Measurements from ENCODE around the gene ACVRL1. TPM values are rescaled to one million over a fixed set of nuclear protein-coding genes. Genes with fewer than 3 reads are reported as not detected.

ACVRL1 gene
- total RNA-seq, 1 donor from 2014 or later: under 0.01 TPM

DNA sequence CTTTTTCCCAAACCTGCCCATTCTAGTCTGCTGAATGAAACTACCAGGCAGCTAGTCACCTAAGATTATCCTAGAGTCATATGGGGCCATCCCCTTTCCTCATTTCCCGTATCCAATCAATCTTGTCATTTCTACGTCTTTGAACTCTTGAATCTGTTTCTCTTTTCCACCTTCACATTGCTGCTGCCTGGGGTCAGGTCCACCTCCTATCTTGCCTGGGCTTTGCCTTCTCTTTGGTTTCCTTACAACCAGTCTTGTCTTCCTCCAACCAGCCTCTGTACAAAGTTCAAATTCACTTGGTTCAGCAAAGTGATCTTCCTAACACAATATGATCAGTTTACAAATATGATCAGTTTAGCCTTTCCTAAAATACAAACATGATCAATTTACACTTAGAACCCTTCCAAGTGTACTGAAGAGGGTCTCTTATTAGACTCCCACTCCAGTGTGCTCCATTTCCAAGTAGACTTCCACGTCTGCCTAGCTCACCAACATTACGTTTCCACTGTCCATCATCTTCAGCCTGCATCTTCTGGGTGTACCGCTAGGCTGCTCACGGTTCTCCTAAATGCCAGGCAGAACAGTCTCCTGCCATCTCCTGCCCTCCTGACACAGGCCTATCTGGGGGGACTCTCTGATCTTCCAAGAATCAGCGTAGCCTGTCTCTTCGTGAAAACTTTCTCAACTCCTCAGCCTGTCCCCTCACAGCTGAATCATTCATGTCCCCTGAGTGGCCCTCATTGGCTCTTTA lies 40.1 kb downstream of the ACVRL1 start:
- FAIRE-seq: no peak
- TF ChIP-seq, protein P1, sequence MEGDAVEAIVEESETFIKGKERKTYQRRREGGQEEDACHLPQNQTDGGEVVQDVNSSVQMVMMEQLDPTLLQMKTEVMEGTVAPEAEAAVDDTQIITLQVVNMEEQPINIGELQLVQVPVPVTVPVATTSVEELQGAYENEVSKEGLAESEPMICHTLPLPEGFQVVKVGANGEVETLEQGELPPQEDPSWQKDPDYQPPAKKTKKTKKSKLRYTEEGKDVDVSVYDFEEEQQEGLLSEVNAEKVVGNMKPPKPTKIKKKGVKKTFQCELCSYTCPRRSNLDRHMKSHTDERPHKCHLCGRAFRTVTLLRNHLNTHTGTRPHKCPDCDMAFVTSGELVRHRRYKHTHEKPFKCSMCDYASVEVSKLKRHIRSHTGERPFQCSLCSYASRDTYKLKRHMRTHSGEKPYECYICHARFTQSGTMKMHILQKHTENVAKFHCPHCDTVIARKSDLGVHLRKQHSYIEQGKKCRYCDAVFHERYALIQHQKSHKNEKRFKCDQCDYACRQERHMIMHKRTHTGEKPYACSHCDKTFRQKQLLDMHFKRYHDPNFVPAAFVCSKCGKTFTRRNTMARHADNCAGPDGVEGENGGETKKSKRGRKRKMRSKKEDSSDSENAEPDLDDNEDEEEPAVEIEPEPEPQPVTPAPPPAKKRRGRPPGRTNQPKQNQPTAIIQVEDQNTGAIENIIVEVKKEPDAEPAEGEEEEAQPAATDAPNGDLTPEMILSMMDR (IDR thresholded peaks at IDR 0.05; ENCODE audit: insufficient read depth, low read length, severe bottlenecking): no peak
- no peak for DNase-seq (ENCODE audit: low read depth)
- Histone ChIP-seq H3K36me3 (ENCODE audit: control insufficient read depth, insufficient read depth, low read length) (no peaks in the 10 kb centered on the region), H3K27me3 (ENCODE audit: control insufficient read depth, insufficient read depth, low read length) (no peaks in the 10 kb centered on the region), H3K4me3 (ENCODE audit: low read depth, low read length) (no peak overlapping the region)

DNA sequence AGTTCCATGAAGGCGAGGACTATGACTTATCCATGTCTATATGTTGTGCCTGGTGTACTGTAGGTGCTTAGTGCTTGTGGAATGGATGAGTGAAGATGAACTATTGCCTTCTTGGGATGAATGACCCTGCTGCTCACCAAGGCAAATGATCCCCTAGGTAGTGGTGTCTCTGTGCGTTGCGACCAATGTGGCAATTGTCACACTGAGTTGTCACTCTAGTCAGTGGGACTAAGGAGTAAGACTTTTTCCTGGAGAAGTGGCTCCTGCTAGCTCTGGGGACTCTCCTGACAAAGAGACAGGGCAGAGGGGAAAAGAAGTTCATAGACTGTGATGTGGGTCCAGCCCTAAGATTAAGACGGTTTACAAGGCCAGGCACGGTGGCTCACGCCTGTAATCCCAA lies 40.8 kb downstream of the ACVRL1 start:
- Histone ChIP-seq H3K4me3 (ENCODE audit: low read depth, low read length) (no peak overlapping the region), H3K27me3 (ENCODE audit: control insufficient read depth, insufficient read depth, low read length) (no peaks in the 10 kb centered on the region)
- TF ChIP-seq, protein P1 (IDR thresholded peaks at IDR 0.05; ENCODE audit: insufficient read depth, low read length, severe bottlenecking): no peak

DNA sequence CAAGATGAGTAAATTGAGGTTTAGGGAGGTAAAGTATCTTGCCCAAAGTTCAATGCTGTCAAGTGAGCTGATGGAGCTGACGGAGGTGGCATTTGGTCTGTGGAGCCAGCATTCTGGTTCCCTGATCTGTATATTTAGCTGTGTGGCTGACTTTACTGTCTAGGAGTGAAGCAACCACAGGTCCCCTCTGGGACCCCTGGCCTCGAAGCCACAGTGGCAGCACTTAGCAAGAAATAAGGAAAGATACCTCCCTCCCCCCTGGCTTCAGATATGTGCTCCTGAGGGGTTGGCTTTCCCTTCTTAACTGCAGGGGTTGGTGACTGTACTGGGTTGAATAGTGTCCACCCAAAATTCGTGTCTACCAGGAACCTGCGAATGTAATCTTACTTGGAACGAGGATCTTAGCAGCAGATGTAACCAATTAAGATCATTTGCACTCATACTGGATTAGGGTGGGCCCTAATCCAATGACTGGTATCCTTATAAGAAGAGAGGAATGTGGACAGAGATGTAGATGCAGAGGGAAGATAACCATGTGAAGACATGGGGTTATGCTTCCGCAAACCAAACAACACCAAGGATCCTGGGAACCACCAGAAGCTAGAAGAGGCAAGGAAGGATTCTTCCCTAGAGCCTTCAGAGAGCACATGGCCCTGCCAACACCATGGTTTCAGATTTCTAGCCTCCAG lies 42.2 kb downstream of the ACVRL1 start:
- Histone ChIP-seq H3K36me3 (ENCODE audit: control insufficient read depth, insufficient read depth, low read length) (no peaks in the 10 kb centered on the region), H3K27me3 (ENCODE audit: control insufficient read depth, insufficient read depth, low read length) (no peaks in the 10 kb centered on the region), H3K4me3 (ENCODE audit: low read depth, low read length) (no peak overlapping the region)
- DNase-seq (ENCODE audit: low read depth): no peak
- TF ChIP-seq, protein P1 (IDR thresholded peaks at IDR 0.05; ENCODE audit: insufficient read depth, low read length, severe bottlenecking): no peak
- FAIRE-seq: peak; percentile 47

More for the DNA sequence above, 40.8 kb downstream of the ACVRL1 start:
- no peak for DNase-seq (ENCODE audit: low read depth)
- no peaks in the 10 kb centered on the region for H3K36me3 ChIP-seq (ENCODE audit: control insufficient read depth, insufficient read depth, low read length)
- FAIRE-seq: peak; percentile 13

DNA sequence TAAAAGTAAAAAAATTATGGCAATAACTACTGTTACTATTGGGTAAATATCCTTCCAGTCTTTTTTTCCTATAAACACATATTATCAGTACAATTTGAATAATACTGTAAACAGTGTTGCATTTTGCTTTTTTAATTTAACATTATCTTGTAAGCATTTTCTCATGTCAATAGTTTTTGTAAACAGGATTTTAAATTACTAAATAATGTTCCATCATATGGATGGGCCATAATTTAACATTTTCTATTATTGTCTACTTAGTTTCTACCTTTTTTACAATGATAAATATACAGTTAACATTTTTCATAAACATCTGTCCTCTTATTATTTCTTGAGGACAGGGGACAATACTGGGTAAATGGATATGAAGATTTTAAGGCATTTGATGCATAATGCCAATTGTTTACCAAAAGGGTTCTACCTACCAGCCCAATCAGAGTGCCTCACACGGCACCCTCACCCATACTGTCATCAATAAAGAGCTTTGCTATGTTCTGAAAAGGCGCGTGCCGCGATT lies 43.4 kb downstream of the ACVRL1 start:
- H3K36me3 ChIP-seq (ENCODE audit: control insufficient read depth, insufficient read depth, low read length): no peaks in the 10 kb centered on the region
- no peaks in the 10 kb centered on the region for H3K27me3 ChIP-seq (ENCODE audit: control insufficient read depth, insufficient read depth, low read length)
- peak overlapping the region; percentile 48 for H3K4me3 ChIP-seq (ENCODE audit: low read depth, low read length)
- DNase-seq (ENCODE audit: low read depth) (no peak), FAIRE-seq (no peak)
- TF ChIP-seq, protein P1 (IDR thresholded peaks at IDR 0.05; ENCODE audit: insufficient read depth, low read length, severe bottlenecking): no peak

DNA sequence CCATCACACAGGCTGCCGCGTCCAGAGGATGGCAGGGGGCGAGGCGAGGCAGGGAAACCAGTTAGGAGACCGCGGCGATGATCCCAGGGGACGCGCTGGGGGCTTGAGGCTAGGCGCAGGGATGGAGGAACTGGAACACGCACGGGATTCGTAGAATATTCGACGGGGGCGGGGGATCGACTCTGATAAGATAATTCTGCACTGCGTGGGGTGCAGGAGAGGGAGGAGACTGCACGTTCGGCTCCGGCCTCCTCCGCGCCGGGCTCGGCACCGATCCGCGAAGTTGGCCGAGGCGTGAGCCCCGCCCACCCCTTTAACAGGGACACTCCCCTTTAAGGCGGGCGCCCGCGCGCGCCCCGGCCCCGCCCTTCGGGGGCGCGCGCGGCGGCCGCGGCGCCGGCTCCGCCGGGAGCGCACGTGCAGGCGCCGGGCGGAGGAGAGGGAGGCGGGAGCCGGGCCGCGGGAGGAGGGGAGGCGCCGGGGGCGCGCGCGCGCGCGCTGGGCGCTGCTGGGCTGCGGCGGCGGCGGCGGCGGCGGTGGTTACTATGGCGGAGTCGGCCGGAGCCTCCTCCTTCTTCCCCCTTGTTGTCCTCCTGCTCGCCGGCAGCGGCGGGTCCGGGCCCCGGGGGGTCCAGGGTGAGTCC lies 44.0 kb downstream of the ACVRL1 start, which contains the start of gene ACVR1B:
Gene ACVR1B, plus strand, starts transcription at position 501 of the 644 bp plus-strand sequence. Its CDS starts 45 bp downstream, at position 546.
- TF ChIP-seq, protein P1 (IDR thresholded peaks at IDR 0.05; ENCODE audit: insufficient read depth, low read length, severe bottlenecking): no peak
- Histone ChIP-seq H3K27me3 (ENCODE audit: control insufficient read depth, insufficient read depth, low read length) (no peaks in the 10 kb centered on the region), H3K36me3 (ENCODE audit: control insufficient read depth, insufficient read depth, low read length) (no peaks in the 10 kb centered on the region), H3K4me3 (ENCODE audit: low read depth, low read length) (peak within 1 kb of the TSS; percentile 90)
- DNase-seq (ENCODE audit: low read depth) (peak; percentile 73), FAIRE-seq (no peak)
